Rectal smooth muscle tissue (tissue), 1 donor: Measurements from ENCODE around the gene TMUB2.
A peak's percentile ranks its signal among the peaks of the same experiment; 100 is the strongest.

ENCODE experiments used
- H3K27ac ChIP-seq: one replicate; pipeline ENCODE4 v1.7.0; 2013; ENCODE audit warnings: low read depth, low read length, inconsistent platforms
- H3K27me3 ChIP-seq: one replicate; pipeline ENCODE4 v1.7.0; 2013; ENCODE audit warnings: low read length; ENCODE audit not compliant: control insufficient read depth, insufficient read depth
- H3K36me3 ChIP-seq: one replicate; pipeline ENCODE4 v1.7.0; 2013; ENCODE audit warnings: low read length; ENCODE audit not compliant: control insufficient read depth, insufficient read depth
- H3K4me1 ChIP-seq: one replicate; pipeline ENCODE4 v1.7.0; 2013; ENCODE audit warnings: low read length; ENCODE audit not compliant: control insufficient read depth, insufficient read depth
- H3K4me3 ChIP-seq: one replicate; pipeline ENCODE4 v1.7.0; 2013; ENCODE audit warnings: low read length
- H3K9ac ChIP-seq: one replicate; pipeline ENCODE4 v1.7.0; 2013; ENCODE audit warnings: low read length

TMUB2 gene

GRCh38 chr17:44219108-44219615 is 32.4 kb downstream of the TMUB2 start:
- Histone ChIP-seq H3K9ac (peak overlapping the region; percentile 42), H3K27ac (peak overlapping the region; percentile 95), H3K4me1 (peaks cover 18% of the 10 kb centered on the region), H3K36me3 (peaks cover 28% of the 10 kb centered on the region), H3K4me3 (peak overlapping the region; percentile 75), H3K27me3 (no peaks in the 10 kb centered on the region)

- Histone ChIP-seq H3K4me3 (peak within 1 kb of the TSS; percentile 88), H3K27ac (peak within 1 kb of the TSS; percentile 95), H3K27me3 (no peaks in the 10 kb centered on the region), H3K36me3 (peaks cover 23% of the 10 kb centered on the region), H3K4me1 (peaks cover 18% of the 10 kb centered on the region), H3K9ac (peak within 1 kb of the TSS; percentile 84)
Measured at GRCh38 chr17:44219616-44220212, 32.9 kb downstream of the TMUB2 start, which contains the start of gene UBTF. TSS of gene UBTF (minus strand) at chr17:44219675. CDS start at chr17:44218229, 1,446 bp downstream.

- Histone ChIP-seq H3K4me3 (peak overlapping the region; percentile 88), H3K36me3 (peaks cover 15% of the 10 kb centered on the region), H3K4me1 (peaks cover 18% of the 10 kb centered on the region), H3K27me3 (no peaks in the 10 kb centered on the region), H3K9ac (peak overlapping the region; percentile 84), H3K27ac (peak overlapping the region; percentile 95)
Measured at GRCh38 chr17:44220213-44221083, 33.7 kb downstream of the TMUB2 start.

- Histone ChIP-seq H3K4me1 (peaks cover 18% of the 10 kb centered on the region), H3K27ac (peak overlapping the region; percentile 95), H3K4me3 (peak overlapping the region; percentile 88), H3K36me3 (peaks cover 7% of the 10 kb centered on the region), H3K27me3 (no peaks in the 10 kb centered on the region), H3K9ac (peak overlapping the region; percentile 70)
Measured at GRCh38 chr17:44221084-44221861, 34.5 kb downstream of the TMUB2 start.

GRCh38 chr17:44221862-44222111 is 35.0 kb downstream of the TMUB2 start:
- Histone ChIP-seq H3K27me3 (no peaks in the 10 kb centered on the region), H3K9ac (peak overlapping the region; percentile 70), H3K36me3 (peaks cover 2% of the 10 kb centered on the region), H3K27ac (peak overlapping the region; percentile 95), H3K4me3 (peak overlapping the region; percentile 88), H3K4me1 (peaks cover 18% of the 10 kb centered on the region)

GRCh38 chr17:44222112-44222869 is 35.5 kb downstream of the TMUB2 start:
- H3K4me3 ChIP-seq, result peak overlapping the region; percentile 88
- peak overlapping the region; percentile 70 for H3K9ac ChIP-seq
- H3K27me3 ChIP-seq, result no peaks in the 10 kb centered on the region
- H3K4me1 ChIP-seq, result peaks cover 18% of the 10 kb centered on the region
- H3K27ac ChIP-seq, result peak overlapping the region; percentile 95
- no peaks in the 10 kb centered on the region for H3K36me3 ChIP-seq

- peak overlapping the region; percentile 16 for H3K27ac ChIP-seq
- no peaks in the 10 kb centered on the region for H3K36me3 ChIP-seq
- peaks cover 9% of the 10 kb centered on the region for H3K4me1 ChIP-seq
- no peak overlapping the region for H3K4me3 ChIP-seq
- no peaks in the 10 kb centered on the region for H3K27me3 ChIP-seq
- H3K9ac ChIP-seq, result no peak overlapping the region
Measured at GRCh38 chr17:44223541-44224071, 36.8 kb downstream of the TMUB2 start.

- Histone ChIP-seq H3K4me1 (no peaks in the 10 kb centered on the region), H3K4me3 (no peak overlapping the region), H3K36me3 (no peaks in the 10 kb centered on the region), H3K27ac (no peak overlapping the region), H3K27me3 (no peaks in the 10 kb centered on the region), H3K9ac (no peak overlapping the region)
Measured at GRCh38 chr17:44229090-44229489, 42.3 kb downstream of the TMUB2 start.

- Histone ChIP-seq H3K4me1 (no peaks in the 10 kb centered on the region), H3K36me3 (no peaks in the 10 kb centered on the region), H3K27ac (no peak overlapping the region), H3K9ac (no peak overlapping the region), H3K27me3 (no peaks in the 10 kb centered on the region), H3K4me3 (no peak overlapping the region)
Measured at GRCh38 chr17:44230140-44230539, 43.4 kb downstream of the TMUB2 start.

GRCh38 chr17:44232061-44232460 is 45.3 kb downstream of the TMUB2 start:
- no peaks in the 10 kb centered on the region for H3K27me3 ChIP-seq
- no peaks in the 10 kb centered on the region for H3K4me1 ChIP-seq
- H3K4me3 ChIP-seq, result no peak overlapping the region
- no peaks in the 10 kb centered on the region for H3K36me3 ChIP-seq
- H3K9ac ChIP-seq, result no peak overlapping the region
- no peak overlapping the region for H3K27ac ChIP-seq

- no peaks in the 10 kb centered on the region for H3K4me1 ChIP-seq
- H3K27ac ChIP-seq, result no peak overlapping the region
- H3K9ac ChIP-seq, result no peak overlapping the region
- H3K4me3 ChIP-seq, result no peak overlapping the region
- no peaks in the 10 kb centered on the region for H3K36me3 ChIP-seq
- H3K27me3 ChIP-seq, result no peaks in the 10 kb centered on the region
Measured at GRCh38 chr17:44233582-44233981, 46.8 kb downstream of the TMUB2 start.
